ENCODE measurements around the gene SRPK1. TPM values are rescaled to one million over a fixed set of nuclear protein-coding genes. Genes with fewer than 3 reads are reported as not detected.
"Not testable (repeated sequence)": the region's sequence is repeated elsewhere in the genome, so short reads cannot be mapped to it uniquely, and the experiment has no call there.

SRPK1 gene
- total RNA-seq, 2 experiments from 2014 or later: 75.6 to 109 TPM

DNA sequence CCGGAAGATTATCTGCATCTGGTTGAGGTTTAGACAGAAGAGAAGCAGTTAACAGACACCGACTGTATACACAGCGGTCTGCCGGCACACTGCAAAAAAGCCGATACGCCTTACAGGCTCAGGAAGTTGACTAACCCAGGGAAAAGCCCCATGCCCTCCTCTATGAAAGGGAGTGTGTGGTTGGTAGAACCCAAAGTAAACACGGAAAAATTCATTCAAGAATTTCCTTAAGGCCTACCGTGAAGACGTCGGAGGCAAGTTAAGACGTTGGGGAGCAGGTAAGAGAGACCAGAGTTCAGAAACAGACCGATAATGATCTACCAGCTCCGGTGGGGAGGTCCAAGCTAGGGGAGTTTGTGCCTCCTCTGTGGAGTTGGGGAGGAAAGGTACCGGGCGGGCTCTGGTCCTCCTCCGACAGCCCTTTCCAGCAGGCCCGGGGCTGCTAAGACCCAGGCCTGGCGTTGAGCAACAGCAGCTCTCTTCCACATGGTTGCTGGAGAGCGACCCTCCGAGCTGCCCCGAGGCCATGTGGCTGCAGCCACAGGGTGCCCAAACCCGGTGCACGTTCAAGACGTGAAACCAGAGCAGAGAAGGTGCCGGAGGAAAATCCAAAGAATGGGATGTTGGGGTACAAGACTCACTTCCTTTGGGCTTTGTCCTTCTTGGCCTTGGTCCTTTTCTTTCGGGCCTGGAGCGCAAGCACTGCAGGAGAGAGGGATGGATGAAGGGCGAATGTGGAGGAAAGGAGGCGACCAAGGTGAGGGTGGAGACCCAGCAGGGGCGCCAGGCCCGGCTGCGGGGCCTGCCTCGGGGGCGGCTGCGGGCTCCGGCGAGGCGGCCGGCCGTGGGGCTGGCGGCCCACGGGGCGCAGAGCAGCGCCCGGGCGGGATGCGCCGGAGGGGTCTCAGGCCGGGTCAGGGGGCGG is 809 bp downstream of the SRPK1 start:
- peaks cover 26% of the 10 kb centered on the region for H4K20me1 ChIP-seq (ENCODE audit: insufficient read depth, low read length)
- H3K4me1 ChIP-seq (ENCODE audit: insufficient read depth, low read length, poor library complexity, severe bottlenecking): peaks cover 33% of the 10 kb centered on the region
- no peak overlapping the region; the same call in 1 of the 2 replicates for H2AFZ ChIP-seq (ENCODE audit: low read length)
- H3K4me2 ChIP-seq (ENCODE audit: low read length): peak overlapping the region; percentile 91
- ChIA-PET POLR2A (interaction anchor here (0.6 to 1.6 kb wide), 2 partner anchors 15 to 38 kb away, joined by 4 to 5 read pairs; no protein-coding TSS in a partner anchor), CTCF (ENCODE audit: unreplicated experiment) (interaction anchor here (0.5 kb wide), 1 partner anchor 451 kb away, joined by 3 read pairs; no protein-coding TSS in a partner anchor)
- intact Hi-C loops (cut with micrococcal nuclease; ENCODE audit: unreplicated experiment): no loop called here
- no peaks in the 10 kb centered on the region for H3K9me3 ChIP-seq (ENCODE audit: low read length)
- peak overlapping the region; percentile 93 for H3K4me3 ChIP-seq (ENCODE audit: low read depth, low read length, poor library complexity, severe bottlenecking)
- peaks cover 57% of the 10 kb centered on the region for H3K79me2 ChIP-seq (ENCODE audit: insufficient read depth, low read depth, low read length)
- TF ChIP-seq CTCF (conservative IDR thresholded peaks at IDR 0.05; ENCODE audit: low read length): no peak
- TF ChIP-seq EZH2phosphoT487 (IDR thresholded peaks at IDR 0.05; ENCODE audit: borderline replicate concordance, low read depth, low read length): no peak
- peak overlapping the region; percentile 51 for H3K27ac ChIP-seq (ENCODE audit: low read depth, low read length, poor library complexity, severe bottlenecking)
- peaks cover 26% of the 10 kb centered on the region for H3K36me3 ChIP-seq (ENCODE audit: insufficient read depth, low read length)
- no peaks in the 10 kb centered on the region for H3K9me2 ChIP-seq (ENCODE audit: insufficient read depth, low read length)
- no TSS peak for BruUV-seq (replicated peaks)
- DNase-seq (ENCODE audit: low spot score): peak; percentile 51

GRCh38 chr6:35919085-35919826 is 1.6 kb downstream of the SRPK1 start:
- H3K9me3 ChIP-seq (ENCODE audit: low read length): no peaks in the 10 kb centered on the region
- peak; percentile 38 for DNase-seq (ENCODE audit: low spot score)
- H3K4me1 ChIP-seq (ENCODE audit: insufficient read depth, low read length, poor library complexity, severe bottlenecking): peaks cover 33% of the 10 kb centered on the region
- CTCF ChIA-PET (ENCODE audit: unreplicated experiment): no interaction called here
- TSS peak; percentile 60 for BruUV-seq (replicated peaks)
- peak overlapping the region; percentile 51 for H3K27ac ChIP-seq (ENCODE audit: low read depth, low read length, poor library complexity, severe bottlenecking)
- peaks cover 26% of the 10 kb centered on the region for H4K20me1 ChIP-seq (ENCODE audit: insufficient read depth, low read length)
- peaks cover 34% of the 10 kb centered on the region for H3K36me3 ChIP-seq (ENCODE audit: insufficient read depth, low read length)
- intact Hi-C loops (cut with micrococcal nuclease; ENCODE audit: unreplicated experiment): no loop called here
- peak overlapping the region; percentile 91 for H3K4me2 ChIP-seq (ENCODE audit: low read length)
- peaks cover 62% of the 10 kb centered on the region for H3K79me2 ChIP-seq (ENCODE audit: insufficient read depth, low read depth, low read length)
- no peaks in the 10 kb centered on the region for H3K9me2 ChIP-seq (ENCODE audit: insufficient read depth, low read length)
- H3K4me3 ChIP-seq (ENCODE audit: low read depth, low read length, poor library complexity, severe bottlenecking): peak overlapping the region; percentile 93
- POLR2A ChIA-PET: interaction anchor here (0.5 to 0.6 kb wide), 2 partner anchors 85 to 161 kb away, joined by 4 to 5 read pairs; no protein-coding TSS in a partner anchor
- no peak overlapping the region for H2AFZ ChIP-seq (ENCODE audit: low read length)
- TF ChIP-seq CTCF (conservative IDR thresholded peaks at IDR 0.05; ENCODE audit: low read length) (no peak), EZH2phosphoT487 (IDR thresholded peaks at IDR 0.05; ENCODE audit: borderline replicate concordance, low read depth, low read length) (no peak)

DNA sequence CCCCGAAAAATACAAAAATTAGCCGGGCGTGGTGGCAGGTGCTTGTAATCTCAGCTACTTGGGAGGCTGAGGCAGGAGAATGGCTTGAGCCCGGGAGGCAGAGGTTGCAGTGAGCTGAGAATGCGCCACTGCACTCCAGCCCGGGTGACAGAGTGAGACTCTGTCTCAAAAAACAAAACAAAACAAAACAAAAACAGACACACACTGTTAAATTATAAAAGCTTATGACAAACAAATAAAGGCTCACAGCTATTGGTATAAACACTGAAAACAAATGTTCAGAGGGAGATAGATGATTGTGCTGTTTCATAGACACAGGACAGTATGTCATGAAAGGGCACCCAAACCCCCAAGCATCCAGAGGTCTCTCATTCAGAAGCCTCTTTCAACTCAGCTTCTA is 4.0 kb downstream of the SRPK1 start:
- H3K9me3 ChIP-seq (ENCODE audit: low read length); H3K27ac ChIP-seq (ENCODE audit: low read depth, low read length, poor library complexity, severe bottlenecking); H3K9me2 ChIP-seq (ENCODE audit: insufficient read depth, low read length); BruUV-seq (replicated peaks); CTCF ChIA-PET (ENCODE audit: unreplicated experiment); intact Hi-C loops (cut with micrococcal nuclease; ENCODE audit: unreplicated experiment); DNase-seq (ENCODE audit: low spot score); H2AFZ ChIP-seq (ENCODE audit: low read length); H3K4me3 ChIP-seq (ENCODE audit: low read depth, low read length, poor library complexity, severe bottlenecking): not testable (repeated sequence)
- H4K20me1 ChIP-seq (ENCODE audit: insufficient read depth, low read length): peaks cover 26% of the 10 kb centered on the region
- H3K36me3 ChIP-seq (ENCODE audit: insufficient read depth, low read length): peaks cover 58% of the 10 kb centered on the region
- peak overlapping the region; percentile 91; the same call in 1 of the 2 replicates for H3K4me2 ChIP-seq (ENCODE audit: low read length)
- peaks cover 79% of the 10 kb centered on the region for H3K79me2 ChIP-seq (ENCODE audit: insufficient read depth, low read depth, low read length)
- peaks cover 25% of the 10 kb centered on the region for H3K4me1 ChIP-seq (ENCODE audit: insufficient read depth, low read length, poor library complexity, severe bottlenecking)
- POLR2A ChIA-PET: interaction anchor here (0.7 to 1.4 kb wide), 3 partner anchors 12 to 280 kb away, joined by 3 to 5 read pairs (median 3); partner anchors contain the start of gene BRPF3

Data from OCI-LY7 (cell line).